Renal cortex interstitium (tissue), 11 donors: ENCODE data around the gene HTR2B. TPM values are rescaled to one million over a fixed set of nuclear protein-coding genes. Genes with fewer than 3 reads are reported as not detected.
A peak's percentile ranks its signal among the peaks of the same experiment; 100 is the strongest.
"Not testable (repeated sequence)": the region's sequence is repeated elsewhere in the genome, so short reads cannot be mapped to it uniquely, and the experiment has no call there.

Source experiments
- DNase-seq, 11 donors: peaks; one replicate each; pipeline ENCODE4 v3.0.0-alpha.2; 2013; ENCODE audit warnings: low read depth in 9 of 11, low spot score in 4 of 11; ENCODE audit errors: extremely low read depth in 1 of 11
- polyA plus RNA-seq, 3 donors: library from polyadenylated mRNA; unstranded; fragments of 120-200 nt; gene quantifications; one replicate each; pipeline ENCODE4 v1.2.1, GENCODE V29; 2013; ENCODE audit not compliant: insufficient read length in 3 of 3

The HTR2B gene
- polyA plus RNA-seq, 3 donors = 13.9 to 20.5 (median 16.0) TPM

DNA sequence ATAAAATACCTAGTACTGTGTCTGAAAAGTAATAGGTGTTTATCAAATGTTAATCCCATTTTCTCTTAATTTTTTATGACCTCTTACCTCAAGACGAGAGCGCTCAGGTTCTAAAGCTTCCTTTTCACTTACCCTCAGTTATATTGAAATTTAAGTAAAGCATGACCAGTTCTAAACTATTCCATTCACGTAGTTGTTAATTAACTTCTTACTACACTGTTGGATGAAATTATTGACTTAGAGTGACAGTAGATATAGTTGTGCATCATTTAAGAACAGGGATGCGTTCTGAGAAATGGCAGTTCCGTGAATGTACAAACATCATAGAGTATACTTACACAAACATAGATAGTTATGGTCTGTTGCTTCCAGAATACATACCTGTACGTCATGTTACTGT is 20.1 kb upstream of the HTR2B start:
- DNase-seq = no peak

DNA sequence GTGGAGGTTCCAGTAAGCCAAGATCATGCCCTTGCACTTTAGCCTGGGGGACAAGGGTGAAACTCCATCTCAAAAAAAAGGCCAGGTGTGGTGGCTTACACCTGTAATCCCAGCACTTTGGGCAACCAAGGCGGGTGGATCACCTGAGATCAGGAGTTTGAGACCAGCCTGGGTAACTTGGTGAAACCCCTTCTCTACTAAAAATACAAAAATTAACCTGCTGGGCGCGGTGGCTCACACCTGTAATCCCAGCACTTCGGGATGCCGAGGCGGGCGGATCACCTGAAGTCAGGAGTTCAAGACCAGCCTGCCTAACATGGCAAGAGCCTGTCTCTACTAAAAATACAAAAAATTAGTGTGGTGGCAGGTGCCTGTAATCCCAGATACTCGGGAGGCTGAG is 16.0 kb upstream of the HTR2B start:
- not testable (repeated sequence) for DNase-seq

DNA sequence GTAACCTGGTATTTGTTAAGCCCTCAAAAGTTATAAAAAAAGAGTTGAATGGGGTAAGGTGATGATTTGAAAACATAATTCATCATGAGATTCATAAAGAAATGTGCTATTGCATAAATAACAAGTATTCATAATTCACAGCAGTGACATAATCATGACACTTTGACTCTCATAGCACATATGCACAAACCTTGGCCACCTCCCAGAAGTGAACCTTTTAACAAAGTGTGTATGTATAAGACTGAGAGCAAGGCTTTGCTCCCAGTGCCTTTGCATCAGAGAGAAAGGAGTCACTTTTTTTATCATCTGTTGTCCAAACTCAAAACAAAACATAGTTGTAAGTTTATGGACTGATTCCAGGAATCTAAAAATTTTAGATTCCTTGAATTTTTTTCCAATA is 15.0 kb upstream of the HTR2B start:
- no peak for DNase-seq

DNA sequence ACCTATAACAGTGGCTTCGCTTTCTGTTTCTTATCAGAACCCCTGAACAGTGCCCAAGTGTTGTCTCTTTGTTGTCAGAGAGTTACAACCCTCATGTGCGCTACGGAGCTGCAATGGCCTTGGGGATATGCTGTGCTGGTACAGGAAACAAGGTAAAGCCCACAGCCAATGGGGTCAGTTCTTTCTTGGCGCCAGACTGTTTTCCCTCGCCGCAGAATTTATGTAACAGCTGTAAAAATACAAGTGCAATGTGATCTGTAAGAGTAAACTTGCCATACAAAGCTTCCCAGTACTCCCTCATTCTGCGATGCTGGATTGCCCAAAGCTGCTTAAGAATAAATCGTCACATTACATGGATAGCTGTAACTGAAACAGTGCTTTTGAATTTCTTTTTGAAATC is 13.9 kb upstream of the HTR2B start:
- peak in 7 of 11 donors; percentile 69 to 85 (median 78) for DNase-seq

DNA sequence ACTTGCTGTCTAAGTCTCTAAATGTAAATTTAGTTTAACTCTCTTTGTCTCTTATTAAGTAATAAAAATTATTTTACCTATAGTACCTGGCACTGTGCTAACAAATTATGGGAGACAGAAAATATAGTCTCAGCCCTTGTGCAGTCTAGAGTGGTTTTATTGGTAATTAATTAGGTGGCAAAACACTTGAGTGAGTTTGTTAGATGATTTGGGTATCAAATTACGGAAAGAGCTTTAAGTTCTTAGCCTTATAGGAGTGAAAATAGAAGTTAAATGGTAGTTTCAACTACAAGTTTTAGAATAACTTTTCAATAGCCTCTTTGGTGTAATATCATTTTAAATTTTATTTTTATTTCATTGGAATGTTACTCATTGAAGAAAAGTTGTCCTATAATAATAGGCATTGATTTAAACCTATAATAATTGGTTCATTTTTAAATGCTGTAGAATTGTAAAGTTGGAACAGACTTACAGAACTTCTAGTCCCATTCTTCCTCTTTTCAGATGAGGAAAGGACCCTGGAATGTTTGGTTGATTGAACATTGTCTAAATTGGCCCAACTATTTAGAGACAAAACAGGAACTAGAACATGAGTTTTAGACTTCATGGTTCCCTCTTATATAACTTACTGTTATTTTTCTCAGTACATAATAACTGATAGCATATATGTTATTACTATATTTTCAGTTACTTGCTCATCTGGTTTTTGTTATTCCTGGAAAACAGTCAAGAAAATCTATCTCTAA is 10.2 kb upstream of the HTR2B start:
- no peak for DNase-seq

DNA sequence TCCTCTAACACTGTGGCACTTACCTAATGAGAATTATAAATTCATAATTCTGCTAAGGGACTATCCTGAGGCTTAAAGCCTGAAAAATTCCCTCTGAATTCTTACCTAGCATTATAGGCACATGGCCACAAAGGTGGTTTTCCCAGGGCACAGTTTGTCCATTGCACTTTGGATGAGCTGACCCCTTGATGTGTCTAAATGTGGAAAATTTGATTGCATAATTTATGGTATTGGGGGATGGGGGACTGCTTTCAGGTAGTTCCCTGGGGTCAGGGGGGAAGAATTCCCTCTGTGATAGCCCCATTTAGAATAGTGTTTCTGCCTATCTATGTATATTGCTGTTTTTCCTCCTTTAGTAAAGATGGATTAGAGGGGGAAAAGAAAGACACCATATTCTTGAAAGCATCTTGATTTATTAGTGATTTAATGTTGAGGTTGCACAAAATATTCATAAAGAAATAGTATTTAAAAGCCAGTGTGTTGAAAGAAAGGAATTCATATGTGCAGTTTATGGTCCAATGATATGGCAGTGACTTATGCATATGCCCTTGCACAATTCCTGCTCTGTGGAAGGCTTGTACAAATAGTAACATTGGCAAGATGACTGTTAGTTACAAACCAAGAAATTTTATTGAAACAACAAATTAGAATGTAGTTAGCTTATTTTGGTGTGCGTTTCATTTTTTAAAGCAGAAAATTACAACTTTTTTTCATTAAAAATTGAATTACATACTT is 8.7 kb upstream of the HTR2B start:
- DNase-seq = no peak

DNA sequence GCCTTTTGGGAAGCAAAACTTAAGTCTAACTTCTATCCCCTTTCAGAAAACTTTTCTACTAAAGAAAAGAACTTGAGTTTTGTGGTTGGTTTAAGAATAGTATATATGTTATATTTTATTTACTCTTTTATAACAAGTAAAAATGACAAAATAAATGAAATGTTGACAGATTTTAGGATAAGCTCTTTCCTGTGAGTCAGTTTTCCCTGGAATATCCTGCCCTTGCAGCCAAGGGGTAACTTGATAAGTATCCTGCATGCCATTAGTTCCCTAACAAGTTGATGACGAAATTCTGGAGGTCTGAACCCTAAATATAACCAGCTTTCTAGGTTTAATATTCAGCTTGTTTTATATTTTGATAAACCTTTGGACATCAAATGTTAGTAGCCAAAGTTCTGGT is 7.3 kb upstream of the HTR2B start:
- no peak for DNase-seq

DNA sequence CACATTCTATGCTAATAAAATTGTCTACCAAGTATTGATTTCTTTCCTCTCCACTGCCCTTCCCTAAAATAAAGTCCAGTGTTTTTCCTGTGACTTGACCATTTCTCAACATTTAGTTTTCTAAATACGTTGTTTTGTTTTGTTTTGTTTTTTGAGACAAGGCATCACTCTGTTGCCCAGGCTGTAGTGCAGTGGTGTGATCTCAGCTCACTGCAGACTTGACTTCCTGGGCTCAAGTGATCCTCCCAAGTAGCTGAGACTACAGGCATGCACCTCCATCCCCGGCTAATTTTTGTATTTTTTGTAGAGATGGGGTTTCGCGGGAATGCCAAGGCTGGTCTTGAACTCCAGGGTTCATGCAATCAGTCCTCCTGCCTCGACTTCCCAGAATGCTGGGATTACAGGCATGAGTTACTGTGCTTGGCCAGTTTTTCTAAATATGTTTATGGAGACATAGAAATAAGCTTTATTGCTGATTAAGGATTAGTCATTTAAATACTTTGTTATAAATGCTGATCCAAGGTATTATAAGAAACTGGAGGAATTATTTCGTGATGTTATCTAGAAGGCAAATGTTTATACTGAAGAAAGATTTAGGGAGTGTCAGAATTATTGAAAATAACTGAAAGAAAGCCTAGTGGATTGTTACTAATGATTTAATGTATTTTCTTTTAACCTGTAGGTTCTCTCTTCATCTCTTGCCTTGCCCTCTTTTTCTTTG is 5.7 kb upstream of the HTR2B start:
- DNase-seq = no peak

DNA sequence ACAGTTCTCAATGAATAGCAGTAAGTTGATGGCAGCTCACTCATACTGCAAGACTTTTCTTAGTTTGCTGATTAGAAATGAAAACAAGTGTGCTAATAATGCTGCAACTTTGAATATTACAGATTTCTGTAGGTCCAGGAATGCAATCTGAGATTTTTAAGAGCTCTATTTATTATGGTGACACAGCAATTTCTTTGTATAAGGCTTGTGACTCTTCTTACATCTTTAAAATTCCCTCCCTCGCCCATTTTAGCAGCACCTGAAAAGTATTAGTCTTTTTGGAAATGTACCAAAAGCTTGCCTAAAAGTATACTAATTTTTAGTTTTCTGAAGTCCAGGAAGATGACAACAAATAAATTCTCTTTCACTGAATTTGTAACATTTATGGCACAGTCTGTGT is 4.4 kb upstream of the HTR2B start:
- no peak for DNase-seq

DNA sequence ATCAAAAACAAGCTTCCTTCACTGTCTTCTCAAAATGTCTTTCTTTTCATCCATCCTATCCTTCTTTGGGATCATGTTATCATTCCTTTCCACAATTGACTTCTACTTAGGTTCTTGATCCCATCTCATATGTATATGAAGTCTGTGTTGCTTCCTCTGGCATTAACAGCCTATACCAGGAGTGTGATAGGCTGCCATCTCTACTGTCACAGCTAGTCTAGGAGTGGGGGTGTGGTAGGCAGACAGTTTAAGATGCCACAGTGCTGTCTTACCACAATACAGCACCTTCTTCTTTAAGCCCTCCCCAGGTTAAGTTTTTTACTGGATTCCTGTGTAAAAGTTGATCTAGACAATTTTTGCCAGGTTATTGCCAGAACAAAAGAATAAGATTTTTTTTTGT is 3.7 kb upstream of the HTR2B start:
- no peak for DNase-seq

DNA sequence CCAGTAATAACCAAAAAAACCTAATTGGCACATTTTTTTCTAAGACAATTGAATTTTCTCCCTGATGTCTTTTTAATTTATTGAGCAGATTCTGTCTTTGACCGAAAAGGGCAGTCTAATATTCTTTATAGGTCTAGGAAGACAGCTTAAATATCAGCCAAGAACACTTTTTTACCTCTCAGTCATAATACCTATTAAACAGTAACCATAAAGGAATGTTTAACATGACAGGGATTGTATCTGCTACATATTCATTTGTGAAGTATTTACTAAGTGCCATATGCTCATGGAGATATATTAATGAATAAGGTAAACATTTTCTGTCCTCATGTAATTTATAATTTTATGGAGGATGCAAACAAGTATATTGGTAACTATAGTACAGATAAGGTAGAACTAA is 3.1 kb upstream of the HTR2B start:
- DNase-seq = no peak

DNA sequence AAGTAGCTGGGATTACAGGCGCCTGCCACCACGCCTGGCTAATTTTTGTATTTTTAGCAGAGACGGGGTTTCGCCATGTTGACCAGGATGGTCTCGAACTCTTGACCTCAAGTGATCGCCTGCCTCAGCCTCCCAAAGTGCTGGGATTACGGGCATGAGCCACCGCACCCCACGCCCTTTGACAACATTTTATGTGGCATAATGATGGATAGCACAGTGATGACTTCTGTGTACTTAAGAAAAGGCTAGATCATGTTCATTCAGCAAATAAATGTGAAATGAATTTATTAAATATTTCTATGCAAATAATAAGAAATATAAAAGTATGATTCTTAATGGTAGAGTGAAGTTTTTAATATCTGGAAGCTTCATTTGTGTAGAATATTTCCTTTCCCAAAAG is 2.6 kb upstream of the HTR2B start:
- DNase-seq = no peak

DNA sequence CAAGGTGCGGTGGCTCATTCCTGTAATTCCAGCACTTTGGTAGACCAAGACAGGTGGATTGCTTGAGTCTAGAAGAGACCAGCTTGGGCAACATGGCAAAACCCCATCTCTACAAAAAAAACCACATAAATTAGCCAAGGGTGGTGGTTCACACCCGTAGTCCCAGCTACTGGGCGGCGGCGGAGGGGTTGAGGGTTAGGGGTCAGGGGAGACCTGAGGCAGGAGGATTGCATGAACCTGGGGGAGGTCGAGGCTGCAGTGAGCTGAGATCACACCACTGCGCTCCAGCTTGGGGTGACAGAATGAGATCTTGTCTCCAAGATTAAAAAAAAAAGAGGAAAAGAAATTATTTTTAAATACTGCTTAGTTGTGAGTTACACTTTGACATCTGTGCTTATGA is 1.3 kb upstream of the HTR2B start:
- no peak for DNase-seq

DNA sequence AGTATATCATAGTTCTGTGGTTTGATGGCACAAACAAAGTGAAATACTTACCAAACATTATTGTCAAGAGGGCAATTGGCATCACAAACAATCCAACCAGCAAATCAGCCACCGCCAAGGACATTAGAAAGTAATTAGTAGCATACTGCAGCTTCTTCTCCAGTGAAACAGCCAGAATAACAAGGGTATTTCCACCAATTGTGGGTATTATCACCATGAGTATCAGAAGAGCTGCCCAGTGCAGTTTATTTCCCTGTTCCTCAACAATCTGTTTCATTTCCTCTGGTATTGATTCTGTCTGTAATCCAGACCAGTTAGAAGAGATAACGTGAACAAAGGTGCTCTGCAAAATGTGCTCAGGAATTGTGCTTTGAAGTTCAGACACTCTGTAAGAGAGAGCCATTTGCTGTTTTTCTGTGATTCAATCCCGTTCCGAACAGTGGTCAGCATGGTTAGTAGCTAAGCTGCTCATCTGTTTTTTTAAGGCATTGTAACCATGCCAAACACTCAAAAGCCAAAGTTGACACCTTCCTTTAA is 1.4 kb downstream of the HTR2B start:
- DNase-seq = peak in 6 of 11 donors; percentile 60 to 74 (median 65)

DNA sequence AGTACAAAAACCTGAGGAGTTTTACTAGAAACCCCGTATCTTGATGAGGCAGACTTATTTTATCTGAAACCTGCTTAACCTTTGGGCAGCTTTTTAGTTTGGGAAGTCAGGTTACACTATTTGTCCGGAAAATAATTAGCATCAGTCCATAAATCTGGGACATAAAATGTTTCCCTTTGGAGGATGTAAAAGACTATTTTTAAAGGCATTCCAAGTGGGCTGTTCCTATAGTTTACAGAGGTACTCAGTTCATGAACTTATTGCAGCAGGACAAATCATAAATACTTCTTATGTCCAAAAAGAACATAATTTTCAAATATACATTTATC is 6.3 kb downstream of the HTR2B start:
- DNase-seq = peak in 5 of 11 donors; percentile 74 to 81 (median 74)

DNA sequence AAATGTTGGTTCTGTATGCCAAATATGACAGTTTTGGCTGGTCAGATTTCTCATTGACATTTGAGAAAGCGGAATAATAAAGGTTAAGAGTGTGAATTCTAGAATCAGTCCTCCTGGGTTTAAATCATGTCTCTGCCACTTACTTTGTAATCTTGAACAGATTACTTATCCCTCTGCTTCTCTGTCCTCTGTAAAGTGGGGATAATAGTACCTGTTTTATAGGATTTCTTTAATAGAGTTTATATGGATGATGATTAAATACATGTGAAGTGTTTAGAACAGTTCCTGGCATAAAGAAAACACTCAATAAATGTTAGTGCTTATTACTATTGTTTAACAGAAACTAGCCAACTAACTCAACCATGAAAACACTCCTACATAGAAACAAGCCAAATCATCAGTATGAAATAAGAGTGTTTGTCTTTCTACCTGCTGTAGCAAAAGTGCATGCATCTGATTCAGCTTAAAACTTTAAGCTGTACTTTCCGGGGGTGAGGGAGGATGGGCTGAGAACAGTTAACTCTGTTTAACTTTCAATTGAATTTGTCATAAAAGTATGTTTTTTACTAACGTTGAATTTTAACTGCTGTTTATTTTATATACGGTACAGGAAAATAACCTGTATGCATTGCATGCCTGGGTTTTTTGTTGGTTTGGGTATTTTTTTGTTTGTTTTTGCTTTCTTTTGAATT is 6.8 kb downstream of the HTR2B start:
- no peak for DNase-seq

DNA sequence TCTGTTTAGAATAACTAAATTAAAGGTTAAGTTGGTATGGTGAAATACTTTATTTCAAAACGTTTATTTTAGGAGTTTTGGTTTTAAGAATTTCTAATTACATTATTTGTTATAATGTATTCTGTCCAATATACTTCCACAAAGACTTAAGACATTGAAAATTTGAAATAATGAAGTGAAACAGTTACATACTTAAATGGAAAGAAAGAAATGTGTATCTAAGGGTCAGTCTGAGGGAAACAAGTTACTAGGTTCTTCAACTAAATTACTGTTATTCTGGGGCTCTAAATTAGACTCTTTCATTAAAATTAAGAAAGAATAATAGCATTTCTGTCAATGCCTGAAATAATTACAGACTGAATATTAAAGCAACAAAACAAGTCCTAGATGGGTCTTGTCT is 7.7 kb downstream of the HTR2B start:
- DNase-seq = no peak

DNA sequence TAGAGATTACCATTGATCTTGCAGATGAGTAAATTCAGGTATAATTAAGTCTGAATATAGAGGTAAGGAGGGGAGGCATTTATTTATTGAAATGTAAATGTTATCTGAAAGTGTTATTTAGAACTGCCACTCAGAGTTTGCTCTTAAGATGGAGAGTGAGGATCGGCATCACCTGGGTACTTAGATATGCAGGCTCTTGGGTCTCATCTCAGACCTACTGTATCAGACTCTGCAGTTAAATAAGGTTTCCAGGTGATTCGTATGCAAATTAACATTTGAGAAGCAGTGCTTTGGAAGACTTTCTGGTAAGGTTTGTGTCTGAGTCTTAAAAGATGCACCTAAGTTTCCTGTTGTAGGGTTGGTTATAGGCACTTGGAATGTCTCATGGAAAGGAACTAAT is 9.2 kb downstream of the HTR2B start:
- DNase-seq = no peak

DNA sequence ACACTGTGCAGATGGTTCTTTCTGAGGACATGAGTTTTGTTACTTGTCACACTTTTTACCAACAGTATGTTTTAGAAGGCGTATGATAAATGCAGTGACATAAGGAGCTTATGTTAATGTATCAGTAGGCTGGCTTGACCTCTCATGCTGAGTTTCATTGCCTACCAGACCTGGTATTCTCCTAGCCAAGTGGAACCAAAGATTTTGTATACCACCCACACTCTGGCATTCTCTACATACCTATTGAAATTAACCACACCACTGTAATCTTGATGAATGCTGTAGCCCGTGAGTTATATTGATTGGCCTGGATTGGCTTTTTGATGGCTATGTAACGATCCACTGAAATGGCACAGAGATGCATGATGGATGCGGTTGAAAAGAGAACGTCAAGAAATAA is 11.4 kb downstream of the HTR2B start:
- no peak for DNase-seq

DNA sequence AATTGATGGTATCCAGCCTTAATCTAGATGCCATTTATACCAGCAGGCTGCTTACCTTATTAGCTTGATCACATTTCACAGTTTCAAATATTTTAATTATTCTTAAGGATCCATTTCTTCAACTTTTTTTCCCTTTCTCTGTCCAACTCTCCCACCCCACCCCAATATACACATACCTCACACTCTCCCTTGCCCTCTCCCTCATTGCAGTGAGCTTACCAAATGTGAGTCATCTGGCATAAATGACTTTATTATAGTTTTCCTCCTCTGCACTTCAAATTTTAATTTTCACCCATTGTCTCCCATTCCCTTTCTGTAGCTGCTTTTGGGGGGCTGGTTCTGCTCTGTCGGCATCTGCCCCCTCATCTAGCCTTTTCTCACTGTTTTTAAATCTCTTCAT is 12.9 kb downstream of the HTR2B start:
- DNase-seq = no peak
